GM21381 (cell line): ENCODE results near the gene NOTCH4.
A peak's percentile ranks its signal among the peaks of the same experiment; 100 is the strongest.
"Not testable (repeated sequence)": the region's sequence is repeated elsewhere in the genome, so short reads cannot be mapped to it uniquely, and the experiment has no call there.

Experiments used
- ATAC-seq: cut with Tn5 transposase; IDR thresholded peaks from one replicate; pipeline ENCODE4 v1.9.1; 2021; ENCODE audit warnings: mild to moderate bottlenecking, moderate library complexity; ENCODE audit not compliant: unreplicated experiment

The NOTCH4 gene

DNA sequence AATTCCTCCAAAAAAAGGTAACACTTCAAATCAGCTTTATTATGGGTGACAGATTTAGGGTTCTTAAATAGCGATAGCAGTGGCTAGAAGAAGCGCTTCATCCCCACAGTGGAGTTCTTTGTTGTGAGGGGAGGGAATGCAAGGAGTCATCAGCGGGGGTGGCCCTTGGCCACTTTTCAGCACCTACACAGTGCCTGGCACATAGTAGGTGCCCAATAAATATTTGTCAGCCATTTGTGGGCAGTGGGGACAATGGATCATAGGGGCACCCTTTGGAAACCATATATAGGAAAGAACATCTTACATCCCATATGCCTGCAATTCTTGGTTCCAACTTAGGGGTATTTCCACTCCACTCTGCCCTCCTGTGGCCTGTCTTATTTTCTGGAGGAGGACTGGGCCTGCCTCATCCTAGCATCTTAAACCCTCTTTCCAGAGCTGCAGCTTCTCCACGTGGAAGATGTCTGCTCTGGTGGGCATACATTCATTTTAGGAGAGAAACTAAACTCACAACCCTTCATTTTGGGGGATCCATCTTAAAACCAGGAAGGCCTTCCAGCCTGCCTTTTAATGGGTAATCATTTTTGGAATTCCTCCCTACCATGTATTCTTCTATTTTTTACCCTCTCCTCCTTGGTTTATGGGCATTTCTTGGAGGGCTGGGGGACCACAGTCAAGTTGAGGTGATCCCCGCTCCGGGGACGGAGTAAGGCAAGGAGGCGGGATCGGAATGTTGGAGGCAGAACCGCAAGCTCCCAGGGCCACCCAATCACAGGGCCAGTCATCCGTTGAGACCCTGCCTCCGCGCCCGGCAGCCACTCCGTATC, 28.8 kb downstream of the NOTCH4 start:
- no peak for ATAC-seq

DNA sequence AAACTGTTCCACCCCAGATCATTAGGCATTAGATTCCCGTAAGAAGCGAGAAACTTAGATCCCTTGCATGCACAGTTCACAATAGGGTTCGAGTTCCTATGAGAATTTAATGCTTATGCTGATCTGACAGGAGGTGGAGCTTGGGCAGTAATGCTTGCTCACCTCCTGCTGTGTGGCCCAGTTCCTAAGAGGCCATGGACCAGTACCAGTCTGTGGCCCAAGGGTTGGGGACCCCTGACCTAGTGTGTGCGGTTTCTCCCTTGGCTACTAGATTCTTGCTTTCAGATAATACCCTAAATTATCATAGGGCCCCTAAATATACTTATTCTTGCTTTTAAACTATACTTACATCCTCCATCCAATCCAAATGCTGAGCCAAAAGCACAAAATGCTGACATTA, 29.5 kb downstream of the NOTCH4 start:
- ATAC-seq, result no peak

DNA sequence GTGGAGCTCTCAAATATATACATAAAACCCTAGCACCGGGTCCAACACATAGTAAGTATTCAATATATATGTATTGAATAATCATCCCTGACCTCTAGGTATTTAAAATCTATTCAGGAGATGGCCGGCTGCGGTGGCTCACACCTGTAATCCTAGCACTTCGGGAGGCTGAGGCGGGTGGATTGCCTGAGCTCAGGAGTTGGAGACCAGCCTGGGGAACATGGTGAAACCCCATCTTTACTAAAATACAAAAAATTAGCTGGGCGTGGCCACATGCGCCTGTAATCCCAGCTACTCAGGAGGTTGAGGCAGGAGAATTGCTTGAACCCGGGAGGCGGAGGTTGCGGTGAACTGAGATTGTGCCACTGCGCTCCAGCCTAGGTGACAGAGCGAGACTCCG, 30.8 kb downstream of the NOTCH4 start:
- ATAC-seq, result not testable (repeated sequence)

DNA sequence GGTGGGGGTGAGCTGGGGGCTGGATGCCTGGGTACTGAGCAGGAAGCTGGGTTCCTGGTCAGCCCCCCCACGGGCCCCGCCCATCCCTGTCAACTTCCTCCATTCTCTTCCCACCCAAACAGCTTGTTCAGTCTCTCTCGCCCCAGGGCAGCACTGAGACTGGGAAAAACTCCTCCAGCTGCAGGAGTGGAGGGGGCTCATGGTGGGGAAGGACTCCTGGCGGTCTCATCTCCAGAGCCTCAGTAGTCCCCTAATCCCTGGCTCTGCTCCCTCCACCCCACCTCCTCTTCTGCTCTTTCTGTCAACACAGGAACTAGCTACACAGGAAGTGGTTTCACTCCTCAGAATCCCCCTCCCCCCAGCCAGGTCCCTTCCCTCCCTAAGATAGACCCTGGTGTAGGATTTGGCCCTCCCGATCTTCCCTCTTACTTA, 31.2 kb downstream of the NOTCH4 start, which contains the start of gene GPSM3:
Gene GPSM3, minus strand, starts transcription at position 36 of the 432 bp plus-strand sequence. CDS start 130 bp downstream, outside the sequence.
- ATAC-seq, result no peak

DNA sequence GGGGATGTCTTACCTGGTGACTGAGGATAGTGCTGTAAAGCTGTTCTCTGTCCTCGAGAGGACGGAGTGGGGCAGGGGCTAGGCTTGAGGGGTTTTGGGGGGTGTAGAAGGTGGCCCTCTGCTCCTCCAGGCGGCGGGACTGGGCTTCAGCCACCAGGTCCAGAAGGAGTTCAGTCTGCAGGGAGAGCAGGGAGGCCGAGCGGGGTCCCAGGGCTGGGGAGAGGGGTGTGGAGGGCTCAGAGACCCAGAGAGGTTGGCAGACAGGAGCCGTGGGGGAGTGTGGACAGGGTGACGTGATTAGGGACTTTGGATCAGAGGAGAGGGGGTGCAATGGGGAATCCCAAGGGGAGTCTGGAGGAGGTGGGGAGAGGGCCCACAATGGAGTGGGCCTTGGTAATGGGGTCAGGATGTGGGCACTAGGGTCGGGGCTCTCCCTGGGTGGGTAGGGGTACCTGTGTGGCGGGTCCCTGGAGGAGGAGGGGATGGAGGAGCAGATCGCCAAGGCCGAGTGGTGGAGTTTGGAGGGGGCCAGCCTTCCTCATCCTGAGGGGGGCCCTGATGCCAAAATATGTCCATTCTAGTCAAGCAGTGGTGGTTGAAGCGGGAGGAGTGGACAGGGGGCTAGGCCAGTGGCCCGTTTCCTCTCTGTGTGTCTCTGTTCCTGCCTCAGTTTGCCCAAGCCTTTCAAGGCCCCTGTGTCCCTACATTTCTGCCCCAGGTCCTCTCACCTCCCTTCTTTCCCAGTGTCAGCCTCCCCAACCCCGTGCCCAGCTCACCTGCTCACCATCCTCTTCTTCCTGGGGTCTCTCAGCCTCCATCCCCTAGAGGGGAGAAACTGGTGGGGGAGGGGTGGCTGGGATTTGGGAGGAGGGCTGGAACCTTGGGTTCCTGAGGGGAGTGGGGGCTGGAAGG, 31.9 kb downstream of the NOTCH4 start:
- ATAC-seq, result no peak

DNA sequence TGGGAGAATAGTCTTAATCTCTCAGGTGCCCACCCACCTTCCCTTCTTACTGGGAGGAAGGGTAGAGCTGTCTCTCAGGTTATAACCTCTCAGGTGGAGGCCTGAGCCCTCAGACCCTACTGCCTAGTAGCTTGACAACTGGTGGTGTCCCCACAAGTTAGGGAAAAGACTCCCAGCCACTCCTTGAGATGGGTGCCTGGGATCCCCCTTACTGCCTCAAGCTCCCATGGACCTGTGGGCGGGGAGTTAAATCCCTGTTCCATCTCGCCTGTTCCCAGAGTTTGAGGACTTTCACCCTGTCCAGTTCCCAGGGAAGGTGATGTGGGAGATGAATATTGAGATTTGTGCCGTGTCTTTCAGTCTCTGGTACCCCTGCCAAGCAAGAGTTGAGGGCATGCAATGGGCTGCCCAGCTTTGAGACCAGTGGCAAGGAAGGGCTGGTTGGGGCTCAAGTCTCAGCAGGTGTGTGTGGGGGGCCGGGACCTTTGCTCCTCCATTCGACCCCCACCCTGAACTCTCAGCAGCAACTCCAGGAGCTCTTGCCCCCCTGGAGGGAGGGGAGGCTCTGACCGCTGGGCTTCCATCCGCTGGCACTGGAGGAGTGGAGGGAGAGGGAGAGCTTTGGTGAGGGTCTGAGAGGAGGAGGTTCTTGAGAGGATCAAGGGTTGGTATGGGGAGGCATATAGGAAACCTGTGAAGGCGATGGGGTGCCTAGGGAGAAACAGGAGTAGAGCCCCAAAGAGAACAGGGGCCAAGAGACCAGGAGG, 32.8 kb downstream of the NOTCH4 start:
- no peak for ATAC-seq

DNA sequence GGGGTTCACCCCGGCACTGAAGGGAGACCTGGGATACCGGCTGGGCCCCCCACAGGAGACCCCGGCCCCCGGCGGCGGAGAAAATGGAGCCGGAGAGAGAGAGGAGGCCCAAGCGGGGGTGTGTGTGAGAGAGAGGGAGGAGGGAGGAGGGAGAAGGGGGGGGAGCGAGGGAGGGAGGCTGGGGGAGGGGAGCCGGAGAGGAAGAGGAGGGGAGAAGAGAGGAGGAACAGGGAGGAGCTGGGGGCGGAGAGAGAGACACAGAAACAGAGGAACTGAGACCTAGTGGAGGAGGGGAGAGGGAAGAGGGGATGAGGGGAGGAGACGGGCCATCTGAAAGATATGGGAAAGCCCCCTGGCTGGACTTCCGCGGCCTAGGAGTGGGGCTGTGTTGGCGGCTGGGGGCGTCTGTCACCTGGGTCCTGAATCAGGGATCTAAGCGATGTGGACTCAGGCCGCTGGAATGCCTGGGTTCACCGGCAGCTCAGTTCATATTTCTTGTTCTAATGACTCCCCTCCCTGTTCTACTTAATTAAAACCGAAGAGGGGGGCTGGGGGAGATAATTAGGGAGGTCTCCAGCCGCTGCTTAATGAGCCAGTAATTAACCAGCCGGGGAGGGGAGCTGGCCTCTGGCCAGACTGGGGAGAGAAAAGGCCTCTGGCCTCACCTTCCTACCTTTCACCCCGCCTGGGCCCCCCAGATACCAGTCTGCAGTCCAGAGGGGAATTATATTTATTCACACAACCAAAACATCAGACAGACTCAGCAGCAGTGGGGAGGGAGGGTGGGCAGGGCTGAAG, 33.6 kb downstream of the NOTCH4 start, which contains the start of gene PBX2:
Gene PBX2, minus strand, starts transcription at position 149 of the 798 bp plus-strand sequence. CDS start 287 bp downstream, outside the sequence.
- ATAC-seq, result peak; percentile 51

DNA sequence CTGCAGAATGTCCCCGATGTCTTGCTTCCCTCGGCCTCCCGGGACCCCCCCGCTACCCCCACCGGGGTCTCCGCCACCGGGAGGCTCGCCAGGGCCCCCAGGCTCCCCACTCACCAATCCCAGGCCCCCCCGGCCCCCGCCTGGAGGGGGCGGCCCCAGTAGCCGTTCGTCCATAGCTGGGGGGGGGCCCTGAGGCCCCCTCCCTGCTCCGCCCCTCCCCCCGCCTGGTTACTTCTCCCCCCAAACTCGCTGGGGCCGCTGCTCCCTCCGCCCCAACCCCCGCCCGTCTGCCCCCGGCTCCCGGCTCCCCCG, 34.2 kb downstream of the NOTCH4 start:
- no peak for ATAC-seq

DNA sequence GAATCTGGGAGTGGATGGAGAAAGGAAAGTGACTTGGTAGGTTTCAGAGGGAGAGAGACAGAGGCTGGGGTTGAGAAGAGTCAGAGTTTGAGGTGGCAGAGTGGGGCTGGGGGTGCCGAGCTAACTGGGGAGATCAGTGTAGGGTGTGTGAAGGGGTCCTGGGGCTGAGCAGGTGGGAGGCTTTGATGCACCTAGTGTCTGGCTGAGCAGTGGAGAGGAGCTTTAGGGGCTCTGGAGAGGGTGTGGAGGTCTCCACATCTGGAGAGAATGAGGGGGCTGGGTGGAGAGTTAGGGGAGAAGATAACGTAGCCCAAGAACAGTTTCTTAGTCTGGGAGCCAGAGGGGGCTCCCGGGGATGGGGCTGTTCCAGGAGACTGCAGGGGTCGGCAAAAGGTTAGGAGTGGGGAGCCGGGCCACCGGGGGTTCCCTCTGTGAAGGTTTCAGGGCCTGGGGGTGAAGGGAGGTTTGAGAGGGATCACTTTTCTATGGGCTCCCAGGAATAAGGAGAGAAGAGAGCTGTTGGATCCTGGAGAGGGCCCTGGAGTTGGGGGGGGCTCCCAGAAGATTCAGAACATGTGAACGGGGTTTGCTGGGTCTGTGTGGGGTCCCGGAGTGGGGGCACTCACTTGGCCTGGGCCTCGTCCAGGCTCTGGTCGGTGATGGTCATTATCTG, 34.7 kb downstream of the NOTCH4 start:
- no peak for ATAC-seq

DNA sequence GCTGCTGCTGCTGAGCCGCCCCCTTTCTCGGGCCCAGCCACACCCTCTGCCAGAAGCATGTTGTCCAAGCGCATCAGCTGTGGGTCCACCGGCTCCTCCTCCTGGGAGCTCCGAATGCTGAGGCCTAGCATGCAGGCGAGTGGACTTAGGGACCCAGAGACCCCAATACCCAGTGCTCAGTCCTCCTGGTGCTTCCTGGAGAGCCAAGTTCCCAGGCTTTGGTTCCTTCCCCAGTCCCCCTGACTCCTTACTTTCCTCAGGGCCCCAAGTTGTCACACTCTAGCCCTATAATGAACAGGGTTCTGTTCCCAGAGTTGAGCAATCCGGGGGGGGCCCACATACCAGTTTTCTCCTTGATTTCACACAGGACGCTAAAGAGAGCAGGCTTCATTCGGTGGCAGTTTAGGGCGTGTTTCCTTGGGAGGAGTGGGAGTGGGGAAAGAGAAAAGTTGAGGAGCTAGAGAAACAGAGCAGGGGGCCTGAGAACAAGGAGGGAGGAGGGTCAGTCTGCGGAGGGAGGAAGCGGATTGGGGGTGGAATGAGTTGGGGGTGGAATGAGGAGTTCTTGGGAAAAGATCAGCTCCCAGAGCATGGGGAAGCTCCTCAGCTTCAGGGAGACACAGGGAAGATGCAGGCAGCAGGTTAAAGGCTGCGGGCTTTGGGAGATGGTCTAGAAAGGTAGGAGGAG, 35.3 kb downstream of the NOTCH4 start:
- no peak for ATAC-seq

DNA sequence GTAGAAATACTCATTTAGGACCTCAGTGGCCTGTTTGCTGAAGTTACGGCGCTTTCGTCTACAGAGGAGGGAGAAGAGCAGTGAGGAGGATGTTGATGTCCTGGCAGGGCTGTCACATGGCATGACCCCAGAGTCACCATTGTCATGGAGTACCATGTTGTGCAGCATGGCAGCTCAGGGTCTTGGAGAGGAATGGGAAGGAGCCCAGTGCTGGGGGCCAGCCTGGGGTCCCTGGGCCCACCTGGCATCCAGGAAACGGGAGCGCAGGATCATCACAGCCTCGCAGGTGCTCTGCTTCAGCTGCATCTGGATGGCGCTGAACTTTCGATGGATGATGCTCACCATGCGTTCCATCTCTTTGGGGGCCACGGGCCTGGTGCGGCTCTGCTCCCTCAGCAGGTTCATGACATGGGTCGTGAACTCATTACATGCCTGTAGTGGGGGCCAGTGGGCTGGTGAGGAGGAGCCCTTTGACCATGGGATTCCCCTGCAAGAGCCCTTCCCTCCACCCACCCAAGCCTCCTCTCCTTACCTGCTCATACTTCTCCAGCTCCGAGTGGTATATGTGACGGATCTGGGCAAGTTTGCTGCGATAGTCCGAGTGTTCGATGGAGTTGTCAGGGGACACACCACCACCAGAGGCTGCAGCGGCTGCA, 36.0 kb downstream of the NOTCH4 start:
- not testable (repeated sequence) for ATAC-seq

DNA sequence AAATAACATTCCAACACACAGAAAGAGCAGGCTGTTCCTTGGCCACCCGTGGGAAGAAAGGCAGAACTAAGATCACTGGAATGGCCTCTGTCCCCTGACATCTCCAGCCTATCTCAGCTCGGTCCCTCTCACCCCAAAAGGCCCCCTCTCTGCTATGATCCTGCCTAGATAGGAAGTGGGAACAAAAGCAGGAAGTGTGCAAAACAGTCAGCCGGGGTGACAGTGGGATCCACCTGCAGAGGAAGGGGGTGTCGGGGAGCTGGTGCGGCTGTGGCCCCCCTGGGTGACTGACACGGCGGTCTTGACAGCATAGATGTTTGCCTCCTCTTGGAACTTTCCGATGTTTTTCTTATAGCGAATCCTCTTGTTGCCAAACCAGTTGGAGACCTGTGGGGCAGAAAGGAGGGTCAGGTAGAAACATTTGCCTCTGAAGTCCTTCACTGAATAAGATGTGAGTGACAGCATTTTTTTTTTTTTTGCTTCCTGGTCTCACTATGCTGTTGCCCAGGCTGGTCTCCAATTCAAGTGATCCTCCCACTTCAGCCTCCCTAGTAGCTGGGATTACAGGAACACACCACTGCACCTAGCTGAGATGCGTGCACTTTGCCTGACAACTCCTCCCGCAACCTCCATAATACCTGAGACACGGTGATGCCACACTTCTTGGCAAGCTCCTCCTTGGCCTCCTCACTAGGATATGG, 36.7 kb downstream of the NOTCH4 start:
- no peak for ATAC-seq

DNA sequence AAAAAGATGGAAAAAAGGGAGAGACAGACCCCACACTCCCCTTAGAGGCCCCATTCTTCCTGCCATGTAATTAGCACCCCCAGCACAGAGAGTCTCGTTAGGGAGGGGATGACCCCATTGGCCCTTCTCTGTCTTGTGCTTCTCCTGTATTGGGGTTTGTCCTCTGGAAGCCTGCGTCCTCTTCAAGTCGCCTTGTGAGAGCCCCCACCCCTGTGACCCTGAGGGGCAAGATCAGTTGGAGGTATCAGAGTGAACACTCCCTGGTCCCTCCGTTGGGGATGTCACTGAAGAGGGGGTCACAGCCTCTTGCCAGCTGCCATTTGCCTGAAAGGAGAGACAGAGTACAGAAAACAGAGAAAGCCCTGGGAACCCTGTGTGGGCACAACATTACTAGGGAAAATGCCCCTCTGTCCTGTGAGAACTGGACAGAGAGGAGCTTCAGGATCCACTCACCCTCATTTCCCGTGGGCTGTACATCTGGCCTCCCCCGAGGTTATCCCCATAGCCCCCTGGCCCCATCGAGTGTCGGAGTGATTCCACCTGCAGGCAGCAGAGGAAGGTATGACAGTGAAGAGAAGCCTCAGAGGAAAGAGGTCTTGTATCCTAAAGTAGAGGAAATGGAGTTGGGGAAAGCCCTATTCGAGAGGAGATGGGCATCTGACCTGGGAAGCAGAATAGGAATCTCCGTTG, 37.6 kb downstream of the NOTCH4 start:
- ATAC-seq, result not testable (repeated sequence)

DNA sequence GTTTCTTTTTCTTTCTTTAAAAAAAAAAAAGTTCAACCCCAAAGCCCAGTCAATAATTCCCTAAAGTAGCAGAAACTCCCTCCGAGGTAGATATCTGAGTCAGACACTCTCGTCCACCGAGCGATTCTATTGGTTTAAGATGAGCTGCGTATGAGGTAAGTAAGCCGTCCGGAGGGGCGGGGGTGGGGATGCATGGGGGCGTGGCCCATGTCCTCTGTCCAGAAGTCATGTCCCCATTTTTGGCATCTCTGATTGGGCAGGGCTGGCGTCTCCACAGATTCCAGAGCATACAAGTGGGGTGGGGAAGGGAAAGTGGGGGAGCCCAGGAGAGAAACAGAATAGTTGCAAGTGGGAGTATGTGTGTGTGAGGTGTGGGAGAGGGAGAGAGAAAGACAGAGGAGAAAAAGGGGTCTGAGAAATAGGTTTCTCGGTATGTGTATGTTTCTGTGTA, 38.2 kb downstream of the NOTCH4 start:
- ATAC-seq, result not testable (repeated sequence)

DNA sequence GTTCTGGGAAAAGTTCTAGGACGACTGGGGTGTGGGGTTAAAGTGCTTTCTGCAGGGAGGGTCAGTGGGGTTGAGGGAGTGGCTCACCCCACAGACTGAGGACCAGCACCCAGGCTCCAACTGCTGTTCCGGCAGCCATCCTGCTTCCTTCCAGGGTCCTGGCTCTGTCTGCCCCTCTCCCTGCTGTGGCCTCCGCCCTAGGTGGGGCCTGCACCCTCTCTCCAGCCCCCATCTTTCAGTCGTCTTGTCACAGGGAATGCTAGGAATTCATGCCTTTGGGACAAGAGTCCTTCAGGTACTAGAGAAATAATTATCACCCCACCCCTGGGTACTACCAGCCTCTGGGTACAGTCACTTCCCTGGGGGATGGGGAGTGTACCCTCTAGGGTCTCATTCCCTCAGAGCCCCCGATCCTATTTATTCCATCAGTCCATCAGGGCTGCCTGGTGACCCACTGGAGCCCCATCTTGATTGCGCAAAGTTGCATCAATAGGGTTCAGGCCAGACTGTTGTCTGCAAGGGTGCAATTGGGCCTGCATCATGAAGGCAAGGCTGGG, 39.7 kb downstream of the NOTCH4 start, which contains the start of gene AGER:
Gene AGER, minus strand, starts transcription at position 170 of the 557 bp plus-strand sequence. Its CDS starts 31 bp downstream, at position 139.
- no peak for ATAC-seq

DNA sequence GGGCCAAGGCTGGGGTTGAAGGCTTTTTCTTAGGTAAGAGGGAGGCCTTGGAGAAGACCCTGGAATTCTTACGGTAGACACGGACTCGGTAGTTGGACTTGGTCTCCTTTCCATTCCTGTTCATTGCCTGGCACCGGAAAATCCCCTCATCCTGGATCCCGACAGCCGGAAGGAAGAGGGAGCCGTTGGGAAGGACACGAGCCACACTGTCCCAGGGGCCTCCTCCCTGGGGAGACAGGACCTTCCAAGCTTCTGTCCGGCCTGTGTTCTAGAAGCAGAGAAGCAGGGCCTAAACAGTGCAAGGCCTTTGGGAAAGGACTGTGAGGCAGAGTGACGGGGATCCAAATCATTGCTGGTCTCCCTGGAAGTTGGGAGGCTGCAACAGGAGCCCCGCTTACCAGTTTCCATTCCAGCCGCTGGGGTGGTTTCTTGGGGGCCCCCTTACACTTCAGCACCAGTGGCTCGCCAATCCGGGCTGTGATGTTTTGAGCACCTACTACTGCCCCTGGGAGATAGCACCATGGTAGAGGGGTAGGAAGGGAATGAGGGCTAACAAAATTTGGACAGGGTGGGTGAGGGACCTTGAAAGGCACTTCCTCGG, 40.3 kb downstream of the NOTCH4 start:
- no peak for ATAC-seq
